Prostate gland (tissue), 2 donors: ENCODE data around the gene SASH1. TPM values are rescaled to one million over a fixed set of nuclear protein-coding genes. Genes with fewer than 3 reads are reported as not detected.

Experiments
- DNase-seq: peaks from one replicate; pipeline ENCODE4 v3.0.0-alpha.2; 2019; ENCODE audit warnings: low spot score
- H3K27ac ChIP-seq, 2 donors: fragments of 200-600 bp; sonication (generic); 2 replicates each; pipeline ENCODE4 v1.5.1; 2017 to 2019
- H3K27me3 ChIP-seq: fragments of 200-600 bp; sonication (generic); replicated peaks from 2 replicates; pipeline ENCODE4 v1.5.1; 2019; ENCODE audit not compliant: insufficient read depth
- H3K36me3 ChIP-seq, 2 donors: fragments of 200-600 bp; sonication (generic); 1 replicate in 1 of 2; 2 replicates in 1 of 2; pipeline versions ENCODE4 v1.5.1 to v1.8.1; 2017 to 2019
- H3K4me1 ChIP-seq: fragments of 200-600 bp; sonication (generic); replicated peaks from 2 replicates; pipeline ENCODE4 v1.5.1; 2019
- H3K4me3 ChIP-seq, 2 donors: fragments of 200-600 bp; sonication (generic); 2 replicates each; pipeline ENCODE4 v1.5.1; 2017 to 2019
- H3K9me3 ChIP-seq: fragments of 200-600 bp; sonication (generic); 2 replicates; pipeline ENCODE4 v1.5.1; 2017
- CTCF ChIP-seq, 4 experiments: fragments of 200-600 bp in 2 of 4; fragments of 450-650 bp in 2 of 4; sonication (generic) in 2 of 4; IDR thresholded peaks; 1 replicate in 3 of 4; 2 replicates in 1 of 4; pipeline ENCODE4 v1.5.1; 2016 to 2019; ENCODE audit warnings: antibody characterized with exemption in 4 of 4, mild to moderate bottlenecking in 2 of 4, moderate library complexity in 2 of 4
- POLR2A ChIP-seq: fragments of 450-650 bp; IDR thresholded peaks from one replicate; pipeline ENCODE4 v1.6.1; 2016; ENCODE audit warnings: antibody characterized with exemption, mild to moderate bottlenecking
- POLR2AphosphoS5 ChIP-seq: sonication (generic); formaldehyde crosslinking; IDR thresholded peaks from one replicate; pipeline ENCODE4 v1.6.1; 2017; ENCODE audit warnings: antibody characterized with exemption
- WGBS: methylation state at CpG from one replicate; pipeline ENCODE4 v1.1.5; 2018; 5-methylcytosine and 5-hydroxymethylcytosine counted together
- intact Hi-C: fragments of 100-400 bp; cut with DNase I; formaldehyde crosslinking; loops from one replicate; pipeline ENCODE4 v1.14.2; 2022
- total RNA-seq, 2 donors: library from RNA; depleted of rRNA; stranded (reverse); fragments of >200 nt; gene quantifications; one replicate each; pipeline ENCODE4 v1.1.0, GENCODE V29; 2016

SASH1 gene
- total RNA-seq, 2 donors from 2014 or later: 34.3 to 48.6 TPM

GRCh38 chr6:148345176-148345575, 2.5 kb downstream of the SASH1 start:
- peak overlapping the region in 1 of 2 donors; percentile 16 for H3K4me3 ChIP-seq
- TF ChIP-seq POLR2AphosphoS5 (peak; percentile 81), CTCF (IDR thresholded peaks at IDR 0.05) (no peak)
- no peaks in the 10 kb centered on the region for H3K27me3 ChIP-seq
- no peaks in the 10 kb centered on the region for H3K4me1 ChIP-seq
- WGBS: 23% methylated on average over 1 of the region's 1 CpG
- H3K36me3 ChIP-seq: no peaks in the 10 kb centered on the region
- intact Hi-C loops: no loop called here
- peak; percentile 55 for DNase-seq
- peak overlapping the region; percentile 49 to 90 for H3K27ac ChIP-seq
- H3K9me3 ChIP-seq: no peaks in the 10 kb centered on the region

- no peaks in the 10 kb centered on the region for H3K27me3 ChIP-seq
- no peak for TF ChIP-seq POLR2A
- no peak for DNase-seq
- H3K4me1 ChIP-seq: no peaks in the 10 kb centered on the region
- no peaks in the 10 kb centered on the region for H3K36me3 ChIP-seq
- H3K27ac ChIP-seq: peak overlapping the region; percentile 49 to 90
- no peaks in the 10 kb centered on the region for H3K9me3 ChIP-seq
- whole genome bisulfite sequencing: 65% methylated on average over 4 of the region's 4 CpGs
- intact Hi-C loops: no loop called here
- H3K4me3 ChIP-seq: no peak overlapping the region
Measured at GRCh38 chr6:148345578-148345977, 2.9 kb downstream of the SASH1 start.

- Histone ChIP-seq H3K36me3 (no peaks in the 10 kb centered on the region), H3K27me3 (no peaks in the 10 kb centered on the region), H3K4me3 (no peak overlapping the region), H3K9me3 (no peaks in the 10 kb centered on the region), H3K27ac (no peak overlapping the region), H3K4me1 (no peaks in the 10 kb centered on the region)
- TF ChIP-seq CTCF (IDR thresholded peaks at IDR 0.05) (no peak), POLR2AphosphoS5 (no peak), POLR2A (no peak)
- intact Hi-C loops: no loop called here
- DNase-seq: no peak
- 67% methylated on average over 6 of the region's 6 CpGs for WGBS
Measured at GRCh38 chr6:148346681-148347440, 4.2 kb downstream of the SASH1 start.

- no peak for DNase-seq
- intact Hi-C loops: no loop called here
Measured at GRCh38 chr6:148347441-148348054, 4.9 kb downstream of the SASH1 start.

GRCh38 chr6:148348335-148348734, 5.7 kb downstream of the SASH1 start:
- 88% methylated on average over 3 of the region's 3 CpGs for WGBS
- no peak overlapping the region for H3K4me3 ChIP-seq
- H3K27me3 ChIP-seq: no peaks in the 10 kb centered on the region
- no peak for DNase-seq
- no peak for TF ChIP-seq POLR2AphosphoS5
- TF ChIP-seq CTCF (IDR thresholded peaks at IDR 0.05): no peak
- no peak for TF ChIP-seq POLR2A
- H3K27ac ChIP-seq: no peak overlapping the region
- no peaks in the 10 kb centered on the region for H3K36me3 ChIP-seq
- H3K9me3 ChIP-seq: no peaks in the 10 kb centered on the region
- no peaks in the 10 kb centered on the region for H3K4me1 ChIP-seq
- intact Hi-C loops: no loop called here

More at GRCh38 chr6:148347441-148348054, 4.9 kb downstream of the SASH1 start:
- H3K9me3 ChIP-seq: no peaks in the 10 kb centered on the region
- TF ChIP-seq POLR2AphosphoS5 (no peak), CTCF (IDR thresholded peaks at IDR 0.05) (no peak), POLR2A (no peak)
- no peak overlapping the region for H3K27ac ChIP-seq
- no peak overlapping the region for H3K4me3 ChIP-seq
- 85% methylated on average over 4 of the region's 4 CpGs for WGBS
- H3K27me3 ChIP-seq: no peaks in the 10 kb centered on the region
- no peaks in the 10 kb centered on the region for H3K36me3 ChIP-seq
- H3K4me1 ChIP-seq: no peaks in the 10 kb centered on the region
